HL-60/S4 (cell line): Measurements from ENCODE around the gene WDFY2.

Experiments used
- in situ Hi-C: fragments of 300-500 bp; cut with MboI; formaldehyde crosslinking; loops from 2 replicates; pipeline ENCODE4 v1.14.3; 2022; ENCODE audit warnings: low sequenced_read_pairs

The WDFY2 gene

GRCh38 chr13:51697181-51697580 lies 112.9 kb downstream of the WDFY2 start:
- in situ Hi-C loops, result no loop called here

- in situ Hi-C loops, result no loop called here
Observed at GRCh38 chr13:51697855-51698254, 113.6 kb downstream of the WDFY2 start.

GRCh38 chr13:51698352-51698751 lies 114.1 kb downstream of the WDFY2 start:
- in situ Hi-C loops, result no loop called here

GRCh38 chr13:51704399-51705313 lies 120.4 kb downstream of the WDFY2 start:
- in situ Hi-C loops, result no loop called here

- in situ Hi-C loops, result no loop called here
Observed at GRCh38 chr13:51707461-51707860, 123.2 kb downstream of the WDFY2 start.

GRCh38 chr13:51713807-51714206 lies 129.5 kb downstream of the WDFY2 start:
- in situ Hi-C loops, result no loop called here

GRCh38 chr13:51714663-51715168 lies 130.5 kb downstream of the WDFY2 start:
- in situ Hi-C loops, result no loop called here

- in situ Hi-C loops, result no loop called here
Observed at GRCh38 chr13:51715613-51716012, 131.4 kb downstream of the WDFY2 start.

- in situ Hi-C loops, result no loop called here
Observed at GRCh38 chr13:51717786-51718398, 133.6 kb downstream of the WDFY2 start.

GRCh38 chr13:51719394-51719793 lies 135.1 kb downstream of the WDFY2 start:
- in situ Hi-C loops, result no loop called here

- in situ Hi-C loops, result no loop called here
Observed at GRCh38 chr13:51721496-51721895, 137.2 kb downstream of the WDFY2 start.

- in situ Hi-C loops, result no loop called here
Observed at GRCh38 chr13:51723529-51723928, 139.3 kb downstream of the WDFY2 start.

GRCh38 chr13:51724721-51725120 lies 140.5 kb downstream of the WDFY2 start:
- in situ Hi-C loops, result no loop called here

GRCh38 chr13:51726446-51727193 lies 142.4 kb downstream of the WDFY2 start:
- in situ Hi-C loops, result no loop called here

GRCh38 chr13:51727634-51728274 lies 143.5 kb downstream of the WDFY2 start:
- in situ Hi-C loops, result no loop called here

- in situ Hi-C loops, result no loop called here
Observed at GRCh38 chr13:51728275-51728673, 144.0 kb downstream of the WDFY2 start.

- in situ Hi-C loops, result no loop called here
Observed at GRCh38 chr13:51728972-51729371, 144.7 kb downstream of the WDFY2 start.

GRCh38 chr13:51729866-51730553 lies 145.7 kb downstream of the WDFY2 start:
- in situ Hi-C loops, result no loop called here

GRCh38 chr13:51730927-51731326 lies 146.7 kb downstream of the WDFY2 start:
- in situ Hi-C loops, result no loop called here

- in situ Hi-C loops, result no loop called here
Observed at GRCh38 chr13:51731759-51732158, 147.5 kb downstream of the WDFY2 start.
